HEK293T (cell line): Measurements from ENCODE around the gene CFAP92.

Source experiments
- BHLHE40 ChIP-seq: fragments of 450-650 bp; IDR thresholded peaks from 2 replicates; pipeline ENCODE4 v1.6.1; 2016; ENCODE audit warnings: mild to moderate bottlenecking, moderate library complexity, borderline replicate concordance
- ELF4 ChIP-seq: fragments of 450-650 bp; IDR thresholded peaks from 2 replicates; pipeline ENCODE4 v1.6.1; 2017; ENCODE audit warnings: antibody characterized with exemption
- FOXA1 ChIP-seq: fragments of 450-650 bp; IDR thresholded peaks from 2 replicates; pipeline ENCODE4 v1.6.1; 2016; ENCODE audit warnings: mild to moderate bottlenecking
- FOXM1 ChIP-seq: fragments of 450-650 bp; IDR thresholded peaks from 2 replicates; pipeline ENCODE4 v1.6.1; 2017; ENCODE audit warnings: mild to moderate bottlenecking, borderline replicate concordance
- HDGF ChIP-seq: fragments of 450-650 bp; IDR thresholded peaks from 2 replicates; pipeline ENCODE4 v1.6.1; 2017; ENCODE audit warnings: antibody characterized with exemption, borderline replicate concordance
- NFRKB ChIP-seq: fragments of 450-650 bp; IDR thresholded peaks from 2 replicates; pipeline ENCODE4 v1.6.1; 2016; ENCODE audit warnings: mild to moderate bottlenecking, moderate library complexity
- SP1 ChIP-seq: fragments of 450-650 bp; IDR thresholded peaks from 2 replicates; pipeline ENCODE4 v1.6.1; 2017
- SUZ12 ChIP-seq: fragments of 450-650 bp; IDR thresholded peaks from 2 replicates; pipeline ENCODE4 v1.6.1; 2016; ENCODE audit warnings: mild to moderate bottlenecking
- ZNF384 ChIP-seq: fragments of 450-650 bp; IDR thresholded peaks from 2 replicates; pipeline ENCODE4 v1.6.1; 2016

DNA sequence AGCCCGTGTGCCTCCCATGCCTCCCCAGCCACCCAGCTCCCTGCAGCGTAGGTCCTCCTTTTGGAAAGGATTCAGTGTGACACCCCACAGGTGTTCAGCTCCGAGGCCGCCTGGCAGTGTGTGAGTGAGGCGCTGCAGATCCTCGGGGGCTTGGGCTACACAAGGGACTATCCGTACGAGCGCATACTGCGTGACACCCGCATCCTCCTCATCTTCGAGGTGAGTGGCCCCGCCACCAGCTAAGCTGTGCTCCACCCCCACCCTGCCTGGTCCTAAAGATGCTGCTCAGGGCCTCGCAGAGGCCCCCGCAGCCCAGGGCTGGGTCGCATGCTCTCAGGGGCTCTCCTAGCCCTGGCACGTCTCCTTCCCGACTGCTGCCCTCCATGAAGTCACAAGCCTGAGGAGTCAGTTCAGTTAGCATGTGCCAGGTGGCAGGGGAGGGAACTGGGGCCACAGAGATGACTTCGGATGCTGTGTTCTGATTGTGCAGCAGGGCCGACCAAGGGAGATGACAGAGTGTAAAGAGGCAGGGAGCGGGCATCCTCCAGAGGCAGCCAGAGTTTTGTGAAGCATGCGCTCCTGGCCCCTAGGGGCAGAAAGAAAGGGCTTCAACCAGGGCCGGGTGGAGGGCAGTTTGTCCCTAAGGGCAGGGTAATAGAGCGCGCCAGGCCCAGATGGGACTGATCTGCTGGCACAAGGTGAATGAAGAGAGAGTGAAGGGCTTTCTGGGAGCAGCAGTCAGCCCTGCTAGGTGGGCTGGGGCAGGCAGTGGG is 87.7 kb downstream of the CFAP92 start:
- TF ChIP-seq SUZ12 (no peak), BHLHE40 (no peak), ELF4 (no peak), ZNF384 (no peak), NFRKB (no peak), FOXM1 (no peak), FOXA1 (no peak), SP1 (no peak), HDGF (no peak)
